H9 (cell line): ENCODE measurements around the gene PANK2. TPM values are rescaled to one million over a fixed set of nuclear protein-coding genes. Genes with fewer than 3 reads are reported as not detected.

Source experiments
- DNase-seq: peaks from one replicate; pipeline ENCODE4 v3.0.0-alpha.2; 2017
- H2AFZ ChIP-seq: one replicate; pipeline ENCODE4 v1.6.1; 2013; ENCODE audit warnings: mild to moderate bottlenecking, low read length, control low read depth, moderate library complexity
- H2AK5ac ChIP-seq: 2 replicates; pipeline ENCODE4 v1.6.1; 2013; ENCODE audit warnings: low read length, control low read depth, mixed read lengths; ENCODE audit not compliant: insufficient read length
- H2BK120ac ChIP-seq: one replicate; pipeline ENCODE4 v1.6.1; 2013; ENCODE audit warnings: low read depth, mild to moderate bottlenecking, low read length, control low read depth, inconsistent platforms; ENCODE audit not compliant: poor library complexity, severe bottlenecking
- H2BK12ac ChIP-seq: 2 replicates; pipeline ENCODE4 v1.6.1; 2013; ENCODE audit warnings: low read length, control low read depth, mixed read lengths, low read depth; ENCODE audit not compliant: insufficient read length
- H2BK15ac ChIP-seq: 2 replicates; pipeline ENCODE4 v1.6.1; 2013; ENCODE audit warnings: low read depth, low read length, control low read depth
- H2BK20ac ChIP-seq: one replicate; pipeline ENCODE4 v1.6.1; 2013; ENCODE audit warnings: low read depth, mild to moderate bottlenecking, low read length, control low read depth, inconsistent platforms; ENCODE audit not compliant: poor library complexity, severe bottlenecking
- H2BK5ac ChIP-seq: 2 replicates; pipeline ENCODE4 v1.6.1; 2013; ENCODE audit warnings: low read length, control low read depth, mixed read lengths; ENCODE audit not compliant: insufficient read length
- H3K14ac ChIP-seq: 2 replicates; pipeline ENCODE4 v1.6.1; 2013; ENCODE audit warnings: low read length, control low read depth; ENCODE audit not compliant: insufficient read depth
- H3K18ac ChIP-seq: 2 replicates; pipeline ENCODE4 v1.6.1; 2013; ENCODE audit warnings: low read depth, mild to moderate bottlenecking, mixed read lengths, low read length, control low read depth; ENCODE audit not compliant: insufficient read length
- H3K23ac ChIP-seq: 2 replicates; pipeline ENCODE4 v1.6.1; 2013; ENCODE audit warnings: low read length, control low read depth, mixed read lengths, low read depth; ENCODE audit not compliant: insufficient read length
- H3K23me2 ChIP-seq: 2 replicates; pipeline ENCODE4 v1.6.1; 2013; ENCODE audit warnings: low read depth, mild to moderate bottlenecking, mixed read lengths, low read length, control low read depth; ENCODE audit not compliant: insufficient read length, poor library complexity, severe bottlenecking
- H3K27ac ChIP-seq: 2 replicates; pipeline ENCODE4 v1.5.1; 2013; ENCODE audit warnings: low read length, control low read depth, mixed read lengths, low read depth; ENCODE audit not compliant: insufficient read length
- H3K27me3 ChIP-seq: 2 replicates; pipeline ENCODE4 v1.6.1; 2013; ENCODE audit warnings: low read length, control low read depth, inconsistent platforms; ENCODE audit not compliant: insufficient read depth
- H3K4ac ChIP-seq: 2 replicates; pipeline ENCODE4 v1.6.1; 2013; ENCODE audit warnings: low read depth, mild to moderate bottlenecking, control low read depth, inconsistent platforms, low read length, moderate library complexity
- H3K4me1 ChIP-seq: 2 replicates; pipeline ENCODE4 v1.6.1; 2013; ENCODE audit warnings: low read length, control low read depth, inconsistent platforms; ENCODE audit not compliant: insufficient read depth
- H3K4me2 ChIP-seq: 2 replicates; pipeline ENCODE4 v1.6.1; 2013; ENCODE audit warnings: low read length, control low read depth, mixed read lengths; ENCODE audit not compliant: insufficient read length, insufficient read depth
- H3K56ac ChIP-seq: 2 replicates; pipeline ENCODE4 v1.6.1; 2013; ENCODE audit warnings: low read depth, mild to moderate bottlenecking, mixed read lengths, low read length, control low read depth; ENCODE audit not compliant: insufficient read length
- H3K79me1 ChIP-seq: 2 replicates; pipeline ENCODE4 v1.6.1; 2013; ENCODE audit warnings: low read depth, mild to moderate bottlenecking, moderate library complexity, low read length, control low read depth, inconsistent platforms; ENCODE audit not compliant: insufficient read depth, poor library complexity, severe bottlenecking
- H3K79me2 ChIP-seq: 2 replicates; pipeline ENCODE4 v1.6.1; 2013; ENCODE audit warnings: low read length, control low read depth, inconsistent platforms; ENCODE audit not compliant: insufficient read depth
- H3K9ac ChIP-seq: 2 replicates; pipeline ENCODE4 v1.6.1; 2013; ENCODE audit warnings: low read length, control low read depth, mixed read lengths; ENCODE audit not compliant: insufficient read length; ENCODE audit errors: extremely low read depth
- H3K9me3 ChIP-seq: one replicate; pipeline ENCODE4 v1.6.1; 2013; ENCODE audit warnings: low read depth, low read length, inconsistent platforms; ENCODE audit not compliant: control insufficient read depth
- H3T11ph ChIP-seq: one replicate; pipeline ENCODE4 v1.6.1; 2013; ENCODE audit warnings: mild to moderate bottlenecking, low read length, control low read depth, inconsistent platforms
- H4K20me1 ChIP-seq: one replicate; pipeline ENCODE4 v1.6.1; 2013; ENCODE audit not compliant: control insufficient read depth, insufficient read length, insufficient read depth
- H4K5ac ChIP-seq: 2 replicates; pipeline ENCODE4 v1.6.1; 2013; ENCODE audit warnings: low read depth, mild to moderate bottlenecking, mixed read lengths, low read length, control low read depth; ENCODE audit not compliant: insufficient read length
- H4K8ac ChIP-seq: replicated peaks from 2 replicates; pipeline ENCODE4 v1.6.1; 2013; ENCODE audit warnings: low read length, control low read depth, mixed read lengths, low read depth; ENCODE audit not compliant: insufficient read length
- H4K91ac ChIP-seq: 2 replicates; pipeline ENCODE4 v1.6.1; 2013; ENCODE audit warnings: low read depth, mild to moderate bottlenecking, moderate library complexity, mixed read lengths, low read length, control low read depth; ENCODE audit not compliant: insufficient read length
- H3K27ac Mint-ChIP-seq, 3 experiments: 2 replicates in 2 of 3; 3 replicates in 1 of 3; pipeline ENCODE4 v1.8.0; 2020 to 2021; ENCODE audit warnings: mixed read lengths in 3 of 3, mild to moderate bottlenecking in 1 of 3, moderate library complexity in 1 of 3
- H3K27me3 Mint-ChIP-seq: 2 replicates; pipeline ENCODE4 v1.8.0; 2021; ENCODE audit warnings: low read depth, mild to moderate bottlenecking, moderate library complexity, mixed read lengths
- H3K36me3 Mint-ChIP-seq, 3 experiments: 2 replicates in 2 of 3; 3 replicates in 1 of 3; pipeline ENCODE4 v1.8.0; 2020 to 2021; ENCODE audit warnings: low read depth in 3 of 3, mixed read lengths in 3 of 3; ENCODE audit not compliant: insufficient read depth in 1 of 3
- H3K4me1 Mint-ChIP-seq, 2 experiments: 2 replicates each; pipeline ENCODE4 v1.8.0; 2020; ENCODE audit warnings: mixed read lengths in 2 of 2
- H3K4me3 Mint-ChIP-seq, 2 experiments: 2 replicates in 1 of 2; 3 replicates in 1 of 2; pipeline ENCODE4 v1.8.0; 2020 to 2021; ENCODE audit warnings: mild to moderate bottlenecking in 2 of 2, mixed read lengths in 2 of 2, moderate library complexity in 1 of 2
- H3K9me3 Mint-ChIP-seq, 2 experiments: 2 replicates in 1 of 2; 3 replicates in 1 of 2; pipeline ENCODE4 v1.8.0; 2020; ENCODE audit warnings: mild to moderate bottlenecking in 2 of 2, mixed read lengths in 2 of 2, moderate library complexity in 1 of 2
- CTCF ChIP-seq: fragments of 200-600 bp; sonication (generic); conservative IDR thresholded peaks from 3 replicates; pipeline ENCODE4 v1.8.0; 2021; ENCODE audit warnings: antibody characterized with exemption, mild to moderate bottlenecking
- WGBS: extraction: QIAGEN DNeasy Blood & Tissue Kit; methylation state at CpG from one replicate; pipeline ENCODE4 v1.1.7; 2013; ENCODE audit warnings: missing lambda C conversion rate, low lambda C conversion rate, mixed read lengths; ENCODE audit not compliant: insufficient read length; ENCODE audit errors: extremely low coverage; 5-methylcytosine and 5-hydroxymethylcytosine counted together
- total RNA-seq: library from RNA; stranded (reverse); gene quantifications from 2 replicates; pipeline ENCODE4 v1.2.1, GENCODE V29; 2021

PANK2 gene
- total RNA-seq, 1 experiment from 2014 or later: 65.4 TPM

DNA sequence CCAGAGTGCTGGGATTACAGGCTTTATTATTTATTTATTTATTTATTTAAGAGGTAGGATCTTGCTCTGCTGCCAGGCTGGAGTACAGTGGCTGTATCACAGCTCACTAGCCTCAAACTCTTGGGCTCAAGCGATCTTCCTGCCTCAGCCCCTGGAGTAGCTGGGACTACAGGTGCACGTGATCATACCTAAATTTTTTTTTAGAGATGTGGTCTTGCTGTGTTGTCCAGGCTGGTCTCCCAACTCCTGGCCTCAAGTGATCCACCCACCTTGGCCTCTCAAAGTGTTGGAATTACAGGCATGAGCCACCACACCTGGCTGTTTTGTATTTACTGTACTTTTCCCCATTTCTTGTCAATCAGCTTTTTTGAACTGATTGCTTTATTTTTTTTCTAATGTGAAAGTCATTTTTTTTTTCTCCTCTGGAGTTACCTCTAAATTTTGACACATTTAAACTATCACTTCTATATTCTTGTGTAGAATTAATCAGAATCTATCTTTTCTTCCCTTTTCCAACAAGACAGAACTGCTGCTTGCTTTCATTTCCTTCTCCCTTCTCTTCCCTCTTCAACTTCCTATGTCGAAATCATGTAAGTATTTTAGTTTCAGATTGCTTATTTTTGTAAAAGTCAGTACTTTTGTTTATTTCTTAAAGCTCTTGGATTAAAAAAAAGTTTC lies 12.0 kb downstream of the PANK2 start:
- Histone ChIP-seq H3T11ph (no peak overlapping the region), H3K9me3 (no peaks in the 10 kb centered on the region), H2AFZ (no peak overlapping the region), H2AK5ac (no peak overlapping the region), H3K27me3 (no peaks in the 10 kb centered on the region), H4K20me1 (no peaks in the 10 kb centered on the region), H3K18ac (no peak overlapping the region), H3K4ac (no peak overlapping the region), H3K79me2 (peaks cover 82% of the 10 kb centered on the region), H3K4me1 (no peaks in the 10 kb centered on the region), H3K23ac (no peak overlapping the region), H4K91ac (no peak overlapping the region), H3K23me2 (no peaks in the 10 kb centered on the region), H3K9ac (no peak overlapping the region), H2BK15ac (no peak overlapping the region), H3K4me2 (no peak overlapping the region), H2BK5ac (no peak overlapping the region), H2BK12ac (no peak overlapping the region), H3K27ac (no peak overlapping the region), H4K5ac (no peak overlapping the region), H2BK20ac (no peak overlapping the region), H3K14ac (no peak overlapping the region), H2BK120ac (no peak overlapping the region), H4K8ac (no peak overlapping the region), H3K56ac (no peak overlapping the region), H3K79me1 (no peaks in the 10 kb centered on the region)
- no CpG with 5 or more reads among the region's 3 CpGs for WGBS
- H3K9me3 Mint-ChIP-seq: no peaks in the 10 kb centered on the region
- peaks cover 29 to 36% of the 10 kb centered on the region in 2 experiments for H3K4me1 Mint-ChIP-seq
- no peaks in the 10 kb centered on the region for H3K27me3 Mint-ChIP-seq
- no peak for TF ChIP-seq CTCF
- peaks cover 0 to 18% (median 15%) of the 10 kb centered on the region in 3 experiments; a peak in 6 of 7 replicates for H3K36me3 Mint-ChIP-seq
- H3K4me3 Mint-ChIP-seq: no peak overlapping the region
- DNase-seq: no peak
- peak overlapping the region in 1 of 3 experiments; percentile 76; a peak in 3 of 7 replicates for H3K27ac Mint-ChIP-seq
